HepG2 (cell line): Measurements from ENCODE around the gene GPR68. TPM values are rescaled to one million over a fixed set of nuclear protein-coding genes. Genes with fewer than 3 reads are reported as not detected.
A peak's percentile ranks its signal among the peaks of the same experiment; 100 is the strongest.

Source experiments
- ATAC-seq: fragments of 200-7000 bp; cut with Tn5 transposase; 3 replicates; pipeline ENCODE4 v1.9.1; 2020; ENCODE audit warnings: mild to moderate bottlenecking, moderate library complexity
- BruUV-seq: library from RNA; stranded (reverse); fragments of 400-500 nt; replicated peaks from 2 replicates; lab custom pipeline; 2021; lab: Mats Ljungman, UMichigan
- CTCF ChIA-PET: fragments of 300-600 bp; formaldehyde crosslinking; extraction: SDS; loops from one replicate; lab custom pipeline; 2021; ENCODE audit warnings: low total read pairs, inconsistent platforms, low intra/inter-chr PET ratio; lab: Yijun Ruan, JAX
- POLR2A ChIA-PET: fragments of 350-600 bp; sonication (Branson Sonifier 250); formaldehyde crosslinking; loops from one replicate; lab custom pipeline; 2020; ENCODE audit warnings: antibody characterized with exemption, inconsistent platforms; lab: Yijun Ruan, JAX
- DNase-seq: peaks from one replicate; pipeline ENCODE4 v3.0.0-alpha.2; 2015; ENCODE audit warnings: low spot score
- FAIRE-seq: peaks from 3 replicates; lab custom pipeline; 2011; peaks lifted over from hg19 to GRCh38; lab: Jason Lieb, UNC
- H2AFZ ChIP-seq: one replicate; pipeline ENCODE4 v1.6.1; 2011; ENCODE audit warnings: low read length, inconsistent platforms
- H3K27ac ChIP-seq: fragments of 300-600 bp; 3 replicates; pipeline ENCODE4 v1.8.0; 2011; ENCODE audit warnings: mixed run types, mild to moderate bottlenecking, mixed read lengths, low read length, inconsistent platforms; ENCODE audit not compliant: insufficient read depth; ENCODE audit errors: extremely low read length
- H3K27me3 ChIP-seq, 2 experiments: fragments of 200-600 bp in 1 of 2; 2 replicates in 1 of 2; 3 replicates in 1 of 2; pipeline versions ENCODE4 v1.6.0 to v1.8.0; 2011; ENCODE audit warnings: low read length in 2 of 2, mild to moderate bottlenecking in 2 of 2, moderate library complexity in 2 of 2, inconsistent platforms in 1 of 2; ENCODE audit not compliant: insufficient read depth in 2 of 2, control insufficient read depth in 1 of 2
- H3K36me3 ChIP-seq, 2 experiments: fragments of 200-600 bp in 1 of 2; replicated peaks in 1 of 2; 2 replicates in 1 of 2; 3 replicates in 1 of 2; pipeline versions ENCODE4 v1.5.1 to v1.8.0; 2011; ENCODE audit warnings: low read length in 2 of 2, inconsistent platforms in 1 of 2; ENCODE audit not compliant: insufficient read depth in 2 of 2, control insufficient read depth in 1 of 2
- H3K4me1 ChIP-seq: 2 replicates; pipeline ENCODE4 v1.5.1; 2012; ENCODE audit warnings: low read length, inconsistent platforms; ENCODE audit not compliant: insufficient read depth
- H3K4me2 ChIP-seq: 2 replicates; pipeline ENCODE4 v1.6.0; 2011; ENCODE audit warnings: low read depth, low read length, inconsistent platforms
- H3K4me3 ChIP-seq, 3 experiments: fragments of 200-600 bp in 1 of 3; sonication (generic), shearing (Covaris generic) in 1 of 3; replicated peaks in 1 of 3; 2 replicates each; pipeline ENCODE4 v1.5.1; 2011 to 2016; ENCODE audit warnings: low read length in 3 of 3, inconsistent platforms in 2 of 3, low read depth in 2 of 3, mild to moderate bottlenecking in 2 of 3, control low read depth in 1 of 3, mixed read lengths in 1 of 3; ENCODE audit not compliant: insufficient read depth in 1 of 3
- H3K79me2 ChIP-seq: one replicate; pipeline ENCODE4 v1.6.1; 2011; ENCODE audit warnings: low read length, inconsistent platforms; ENCODE audit not compliant: insufficient read depth
- H3K9ac ChIP-seq: 2 replicates; pipeline ENCODE4 v1.6.0; 2011; ENCODE audit warnings: mild to moderate bottlenecking, low read depth, low read length, inconsistent platforms; ENCODE audit not compliant: insufficient read depth
- H3K9me3 ChIP-seq: 2 replicates; pipeline ENCODE4 v1.5.1; 2012; ENCODE audit warnings: mild to moderate bottlenecking, low read length
- H4K20me1 ChIP-seq: 2 replicates; pipeline ENCODE4 v1.6.0; 2011; ENCODE audit warnings: inconsistent platforms, mild to moderate bottlenecking, low read length, moderate library complexity; ENCODE audit not compliant: insufficient read depth
- ATF7 ChIP-seq, 2 experiments: fragments of 450-650 bp in 1 of 2; sonication (generic) in 1 of 2; formaldehyde crosslinking in 1 of 2; IDR thresholded peaks; 2 replicates each; pipeline versions ENCODE4 v1.4.0 to v1.6.1; 2016 to 2020; ENCODE audit warnings: antibody characterized with exemption in 1 of 2, mild to moderate bottlenecking in 1 of 2, missing genetic modification reagents in 1 of 2
- EHMT2 ChIP-seq: fragments of 200-600 bp; sonication (generic); IDR thresholded peaks from 2 replicates; pipeline ENCODE4 v1.7.0; 2017; ENCODE audit warnings: antibody characterized with exemption, low read depth, low read length, borderline replicate concordance
- KDM4B ChIP-seq: sonication (generic); formaldehyde crosslinking; IDR thresholded peaks from 2 replicates; pipeline ENCODE4 v1.4.0; 2020; ENCODE audit warnings: missing genetic modification reagents
- RAD51 ChIP-seq: fragments of 450-650 bp; IDR thresholded peaks from 2 replicates; pipeline ENCODE4 v1.6.1; 2016; ENCODE audit warnings: borderline replicate concordance
- SALL2 ChIP-seq: sonication (generic); formaldehyde crosslinking; IDR thresholded peaks from 2 replicates; pipeline ENCODE4 v1.8.1; 2023; ENCODE audit warnings: mild to moderate bottlenecking, missing genetic modification reagents, inconsistent platforms
- SOX13 ChIP-seq, 3 experiments: fragments of 450-650 bp in 1 of 3; sonication (generic) in 1 of 3; formaldehyde crosslinking in 1 of 3; IDR thresholded peaks in 2 of 3; conservative IDR thresholded peaks in 1 of 3; 2 replicates each; pipeline versions ENCODE4 v1.5.0 to v1.6.1; 2016 to 2020; ENCODE audit warnings: antibody characterized with exemption in 1 of 3, mild to moderate bottlenecking in 1 of 3, missing compliant biosample characterization in 1 of 3, missing genetic modification reagents in 1 of 3, moderate library complexity in 1 of 3
- TERF1 ChIP-seq: sonication (generic); formaldehyde crosslinking; IDR thresholded peaks from 2 replicates; pipeline ENCODE4 v1.8.0; 2022; ENCODE audit warnings: mild to moderate bottlenecking, missing genetic modification reagents, moderate library complexity
- ZNF180 ChIP-seq: sonication (generic); formaldehyde crosslinking; IDR thresholded peaks from 2 replicates; pipeline ENCODE4 v1.4.0; 2020; ENCODE audit warnings: low read depth, missing genetic modification reagents, borderline replicate concordance
- ZNF234 ChIP-seq: sonication (generic); formaldehyde crosslinking; conservative IDR thresholded peaks from 2 replicates; pipeline ENCODE4 v1.5.1; 2020; ENCODE audit warnings: mild to moderate bottlenecking, missing genetic modification reagents
- ZNF30 ChIP-seq: sonication (generic); formaldehyde crosslinking; IDR thresholded peaks from 2 replicates; pipeline ENCODE4 v1.5.0; 2020; ENCODE audit warnings: mild to moderate bottlenecking, missing genetic modification reagents
- ZNF362 ChIP-seq: sonication (generic); formaldehyde crosslinking; IDR thresholded peaks from 2 replicates; pipeline ENCODE4 v1.4.0; 2020; ENCODE audit warnings: missing genetic modification reagents, mild to moderate bottlenecking, borderline replicate concordance
- ZNF546 ChIP-seq: sonication (generic); formaldehyde crosslinking; conservative IDR thresholded peaks from 2 replicates; pipeline ENCODE4 v1.8.1; 2023; ENCODE audit warnings: mild to moderate bottlenecking, missing genetic modification reagents
- ZNF615 ChIP-seq: sonication (generic); formaldehyde crosslinking; IDR thresholded peaks from 2 replicates; pipeline ENCODE4 v1.5.0; 2020; ENCODE audit warnings: mild to moderate bottlenecking, missing genetic modification reagents, borderline replicate concordance
- ZNF639 ChIP-seq: conservative IDR thresholded peaks from 2 replicates; pipeline ENCODE4 v1.6.1; 2018; ENCODE audit warnings: missing genetic modification reagents
- WGBS: methylation state at CpG from one replicate; pipeline ENCODE4 v1.1.6; 2017; ENCODE audit warnings: low lambda C conversion rate; 5-methylcytosine and 5-hydroxymethylcytosine counted together
- in situ Hi-C: cut with HindIII; loops from 2 replicates; pipeline ENCODE4 v1.10.0; 2017; ENCODE audit warnings: low pct_unique_long_range_greater_than_20kb; ENCODE audit not compliant: extremely low pct_ligation_motif_present
- intact Hi-C: fragments of 100-400 bp; cut with micrococcal nuclease; formaldehyde crosslinking; loops from one replicate; pipeline ENCODE4 v1.10.0; 2022; ENCODE audit not compliant: unreplicated experiment
- polyA plus RNA-seq, 8 experiments: library from polyadenylated mRNA; depleted of rRNA in 3 of 8; stranded (reverse) in 7 of 8; unstranded in 1 of 8; fragments of >200 nt; fragmentation: Illumina TruSeq in 4 of 8; extraction: Trizol in 4 of 8; gene quantifications; 2 replicates each; pipeline versions ENCODE4 v1.2.1 to v1.2.3, GENCODE V29; 2011 to 2016; ENCODE audit warnings: low read depth in 4 of 8, missing spikeins in 1 of 8, mixed read lengths in 1 of 8; ENCODE audit not compliant: insufficient read depth in 1 of 8
- total RNA-seq, 5 experiments: library from RNA; depleted of rRNA; stranded (reverse); fragments of >200 nt; fragmentation: Illumina TruSeq; extraction: Trizol; gene quantifications; 2 replicates each; pipeline ENCODE4 v1.2.3, GENCODE V29; 2016; ENCODE audit warnings: low read depth in 1 of 5

The GPR68 gene
- total and polyA plus RNA-seq, 2 of the 13 experiments (the other 11 are each of a cell fraction or from before 2014, with no cell fraction given) = not detected

GRCh38 chr14:91261986-91262549 is 17.6 kb upstream of the GPR68 start:
- BruUV-seq = no TSS peak
- no peaks in the 10 kb centered on the region for H4K20me1 ChIP-seq
- H3K27ac ChIP-seq = no peak overlapping the region
- H3K9me3 ChIP-seq = no peaks in the 10 kb centered on the region
- H3K4me2 ChIP-seq = no peak overlapping the region
- H3K4me1 ChIP-seq = peaks cover 22% of the 10 kb centered on the region
- H3K4me3 ChIP-seq = no peak overlapping the region
- TF ChIP-seq RAD51 (no peak), ATF7 (IDR thresholded peaks at IDR 0.05) (0 out of 2 replicates have a peak, but pooled peaks have one; percentile 5), ATF7 (CRISPR knock-in tag; IDR thresholded peaks at IDR 0.05) (no peak)
- DNase-seq = no peak
- H3K9ac ChIP-seq = no peak overlapping the region
- peaks cover 7 to 39% of the 10 kb centered on the region in 2 experiments; a peak in 4 of 5 replicates for H3K27me3 ChIP-seq
- H3K79me2 ChIP-seq = no peaks in the 10 kb centered on the region
- 33% methylated on average over 11 of the region's 11 CpGs for WGBS
- no peak for ATAC-seq
- intact Hi-C loops = no loop called here
- POLR2A ChIA-PET = no interaction called here
- H2AFZ ChIP-seq = no peak overlapping the region
- in situ Hi-C loops = no loop called here
- CTCF ChIA-PET = no interaction called here
- H3K36me3 ChIP-seq = no peaks in the 10 kb centered on the region
- no peak for FAIRE-seq

GRCh38 chr14:91261115-91261514 is 16.6 kb upstream of the GPR68 start:
- H2AFZ ChIP-seq = no peak overlapping the region
- in situ Hi-C loops = no loop called here
- no peaks in the 10 kb centered on the region for H4K20me1 ChIP-seq
- ATAC-seq (no peak), DNase-seq (no peak), FAIRE-seq (no peak)
- H3K36me3 ChIP-seq = no peaks in the 10 kb centered on the region
- WGBS = 68% methylated on average over 5 of the region's 5 CpGs
- no peak overlapping the region for H3K4me3 ChIP-seq
- BruUV-seq = no TSS peak
- H3K79me2 ChIP-seq = no peaks in the 10 kb centered on the region
- H3K27ac ChIP-seq = no peak overlapping the region
- peaks cover 7 to 40% of the 10 kb centered on the region in 2 experiments; a peak in 4 of 5 replicates for H3K27me3 ChIP-seq
- H3K4me1 ChIP-seq = peaks cover 22% of the 10 kb centered on the region
- intact Hi-C loops = no loop called here
- no peak overlapping the region for H3K9ac ChIP-seq
- ChIA-PET POLR2A (no interaction called here), CTCF (no interaction called here)
- no peak overlapping the region for H3K4me2 ChIP-seq
- no peaks in the 10 kb centered on the region for H3K9me3 ChIP-seq
- no peak for TF ChIP-seq ZNF639 (CRISPR knock-in tag)
- TF ChIP-seq SALL2 (CRISPR knock-in tag) = no peak
- no peak for TF ChIP-seq ZNF234 (CRISPR knock-in tag)
- no peak for TF ChIP-seq SOX13 (IDR thresholded peaks at IDR 0.05)
- TF ChIP-seq SOX13 (CRISPR knock-in tag; conservative IDR thresholded peaks at IDR 0.05 in 1 of 2, IDR thresholded peaks at IDR 0.05 in 1 of 2) = no peak
- no peak for TF ChIP-seq ZNF30
- no peak for TF ChIP-seq ZNF546 (CRISPR knock-in tag)
- TF ChIP-seq EHMT2 = no peak
- TF ChIP-seq TERF1 (CRISPR knock-in tag) = no peak
- no peak for TF ChIP-seq ZNF362
- no peak for TF ChIP-seq ZNF180 (CRISPR knock-in tag)
- no peak for TF ChIP-seq KDM4B
- TF ChIP-seq ZNF615 (CRISPR knock-in tag) = no peak
